SKM-1 (cell line): ENCODE data around the gene UBR4.

Experiments
- DNase-seq: peaks from one replicate; lab custom pipeline; 2025; ENCODE audit not compliant: unreplicated experiment; lab: John Stamatoyannopoulos, UW

The UBR4 gene

DNA sequence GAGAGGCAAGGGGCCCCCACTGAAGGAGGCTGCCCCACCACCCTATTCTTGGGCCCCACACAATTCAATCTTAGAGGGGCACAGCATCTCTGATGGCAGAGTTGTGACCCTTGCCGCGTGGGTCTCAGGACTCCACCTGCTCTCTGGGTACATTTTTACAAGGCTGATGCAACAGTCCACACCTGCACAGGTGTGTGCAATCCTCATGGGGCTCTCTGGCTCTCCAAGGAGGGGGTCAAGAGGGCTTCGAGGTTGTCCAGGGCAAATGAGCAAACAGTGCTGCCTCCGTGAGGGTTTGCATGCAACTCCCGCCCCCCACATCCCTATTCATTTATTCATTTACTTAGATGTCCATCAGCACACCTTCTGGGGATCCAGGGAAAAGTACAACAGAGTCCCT is 172.0 kb downstream of the UBR4 start:
- no peak for DNase-seq

DNA sequence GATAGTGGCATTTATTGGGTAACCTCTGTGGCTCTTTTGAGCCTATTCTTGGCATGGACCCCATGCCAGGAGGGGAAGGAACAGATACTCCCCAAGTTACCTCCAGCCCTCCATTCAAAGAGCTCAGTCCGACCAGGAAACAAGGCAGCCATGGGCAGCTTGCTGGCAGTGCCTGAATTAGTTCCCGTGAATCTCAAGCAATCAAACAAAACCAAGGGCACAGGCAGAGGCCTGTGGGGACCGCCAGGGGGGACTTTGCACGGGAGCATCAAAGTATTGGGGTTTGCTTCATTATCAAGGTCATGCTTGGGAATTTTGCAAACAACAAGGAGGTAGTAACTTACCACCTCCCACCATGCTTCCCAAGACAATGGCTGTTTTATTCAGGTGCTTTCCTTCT is 172.4 kb downstream of the UBR4 start:
- no peak for DNase-seq

DNA sequence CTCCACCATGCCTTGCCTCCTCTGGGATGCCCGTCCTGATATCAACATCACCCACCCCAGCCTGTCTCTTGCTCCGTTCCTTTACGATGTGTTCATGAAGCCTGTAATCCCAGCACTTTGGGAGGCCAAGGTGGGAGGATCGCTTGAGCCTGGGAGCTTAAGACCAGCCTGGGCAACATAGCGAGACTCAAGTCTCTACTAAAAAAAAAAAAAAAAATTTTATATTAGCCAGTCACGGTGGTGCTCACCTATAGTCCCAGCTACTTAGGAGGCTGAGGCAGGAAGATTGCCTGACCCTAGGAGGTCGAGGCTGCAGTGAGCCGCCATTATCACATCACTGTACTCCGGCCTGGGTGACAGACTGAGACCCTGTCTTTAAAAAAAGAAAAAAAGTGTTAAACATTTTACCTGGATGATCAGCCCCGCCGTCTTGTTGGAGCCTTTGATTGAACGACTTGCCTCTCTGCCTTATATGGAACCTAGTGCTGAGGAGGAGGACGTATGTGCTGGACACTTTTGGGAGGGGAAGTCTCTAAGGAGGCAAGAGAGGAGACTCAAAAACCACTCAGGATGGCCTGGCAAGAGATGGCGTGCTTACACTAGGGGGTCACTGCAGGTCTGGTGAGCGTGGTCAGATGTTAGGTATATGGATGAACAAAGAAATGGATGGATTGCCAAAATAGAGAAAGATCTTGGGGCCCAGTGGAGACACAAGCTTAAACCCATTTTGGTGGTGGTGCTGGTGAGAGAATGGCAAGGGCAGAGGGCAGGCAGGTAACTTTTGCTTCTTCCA is 173.1 kb downstream of the UBR4 start:
- DNase-seq: no peak

DNA sequence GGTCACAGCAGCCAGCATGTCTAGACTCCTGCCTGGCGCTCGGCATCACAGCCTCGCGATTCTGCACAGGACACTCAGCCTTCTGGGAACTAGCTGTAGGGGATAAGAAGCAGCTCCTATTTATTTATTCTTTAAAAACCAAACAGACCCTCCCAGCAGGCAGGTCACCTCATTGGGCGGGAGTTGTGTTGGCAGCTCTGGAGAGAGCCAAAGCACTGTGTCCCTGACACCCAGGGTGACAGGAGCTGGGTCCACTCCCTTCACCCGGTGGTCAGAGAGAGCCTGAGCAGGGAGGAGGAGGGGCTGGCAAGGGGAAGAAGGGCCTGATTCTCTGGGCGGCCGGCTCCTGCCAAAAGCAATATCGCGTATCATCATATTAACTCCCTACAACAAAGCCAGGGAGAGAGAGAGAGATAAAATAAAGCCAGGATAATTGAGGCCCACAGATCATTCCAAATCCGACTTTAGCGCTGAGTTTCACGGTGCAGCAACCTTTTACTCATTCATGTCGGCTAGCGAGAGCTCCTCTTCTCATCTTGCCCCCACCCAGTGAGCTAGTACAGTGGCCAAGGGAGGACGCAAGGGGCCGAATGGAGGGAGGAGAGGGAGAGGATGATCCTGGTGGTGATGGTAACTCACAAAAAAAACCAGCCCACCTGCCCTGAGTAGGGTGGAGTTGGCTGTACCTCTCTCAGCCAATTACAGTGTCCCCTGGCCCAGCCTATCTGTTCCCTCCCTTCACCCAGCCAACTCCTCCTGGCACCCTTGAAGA is 173.8 kb downstream of the UBR4 start:
- no peak for DNase-seq

DNA sequence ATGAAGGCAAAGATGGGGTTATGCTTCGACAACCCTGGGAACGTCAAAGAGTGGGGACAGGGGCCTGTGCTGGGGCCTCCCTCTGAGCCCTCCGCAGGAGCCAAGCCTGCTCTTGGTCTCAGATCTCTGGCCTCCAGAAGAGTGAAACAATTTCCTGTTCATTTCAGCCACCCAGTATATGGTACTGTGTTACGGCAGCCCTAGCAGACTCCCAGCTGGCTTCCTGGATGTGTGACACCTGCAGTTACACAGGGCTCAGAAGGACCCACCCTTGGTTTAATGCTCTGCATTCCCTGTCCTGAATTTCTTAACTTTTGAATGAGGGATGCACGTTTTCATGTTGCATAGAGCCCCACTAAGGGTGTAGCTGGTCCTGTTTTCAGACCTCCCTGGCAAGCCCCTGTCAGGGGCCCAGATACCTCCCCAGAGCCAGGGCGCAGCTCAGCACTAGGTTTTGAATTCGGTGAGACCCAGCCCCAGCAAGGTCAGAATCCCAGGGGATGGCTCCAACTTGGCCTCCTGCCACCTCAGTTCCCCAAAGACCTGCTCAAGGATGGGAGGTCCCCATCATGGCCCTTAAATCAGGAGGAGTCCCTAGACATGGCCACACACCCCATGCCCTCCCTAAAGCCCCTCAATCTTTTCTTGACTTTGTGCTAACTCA is 174.6 kb downstream of the UBR4 start:
- no peak for DNase-seq

DNA sequence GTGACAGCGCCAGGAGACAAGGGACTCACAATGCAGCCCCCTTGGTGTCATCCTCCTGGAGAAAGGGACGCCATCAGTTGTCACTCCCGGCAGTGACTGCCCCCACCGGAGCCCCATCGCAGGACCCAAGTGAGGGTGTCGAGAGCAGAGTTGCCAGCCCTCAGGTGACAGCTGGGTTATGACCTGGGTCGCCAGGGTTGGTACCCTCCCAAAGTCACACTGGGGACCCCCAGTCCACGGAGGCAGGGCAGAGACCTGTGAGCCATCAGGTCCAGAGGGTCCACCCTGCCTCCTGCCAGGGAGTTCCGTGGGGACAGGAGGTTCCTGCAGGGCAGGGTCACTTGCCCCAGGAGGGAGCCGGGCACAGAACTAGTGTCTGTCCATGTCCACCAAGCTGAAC is 175.3 kb downstream of the UBR4 start:
- DNase-seq: no peak

DNA sequence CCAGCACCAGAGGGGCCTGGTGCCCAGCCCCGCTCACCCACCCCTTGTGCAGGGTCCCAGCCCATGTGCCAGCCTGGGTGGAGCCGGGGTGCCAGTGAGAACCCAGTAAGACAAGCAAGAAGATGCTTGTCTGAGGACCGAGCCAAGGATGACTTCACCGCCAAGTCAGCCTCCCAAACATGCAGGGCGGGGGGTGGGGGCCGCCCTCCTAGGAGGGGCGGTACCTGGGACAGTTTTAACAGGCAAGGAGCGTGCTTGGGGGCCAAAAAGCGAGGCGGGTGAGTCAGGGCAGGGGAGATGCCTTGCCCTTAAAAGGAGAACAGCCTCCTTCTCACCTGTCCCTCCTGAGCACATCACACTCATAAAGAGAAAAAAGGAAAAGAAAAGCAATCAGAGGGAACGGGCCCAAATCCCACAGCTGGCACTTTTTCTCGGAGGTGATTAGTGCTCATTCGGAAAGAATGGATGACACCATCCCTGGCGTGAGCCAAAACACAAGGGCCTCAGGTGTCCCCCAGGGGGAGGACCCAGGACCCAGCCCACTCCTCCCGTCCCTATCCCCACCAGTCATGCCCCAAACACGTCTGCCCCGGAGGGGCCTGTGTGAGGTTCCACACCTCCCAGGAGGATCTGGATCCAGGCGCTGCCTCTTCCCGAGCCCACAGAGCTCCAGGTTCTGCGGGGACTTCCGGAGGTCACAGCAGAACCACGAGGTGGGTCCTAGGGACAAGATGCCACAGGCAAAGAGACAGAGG is 176.0 kb downstream of the UBR4 start:
- no peak for DNase-seq

DNA sequence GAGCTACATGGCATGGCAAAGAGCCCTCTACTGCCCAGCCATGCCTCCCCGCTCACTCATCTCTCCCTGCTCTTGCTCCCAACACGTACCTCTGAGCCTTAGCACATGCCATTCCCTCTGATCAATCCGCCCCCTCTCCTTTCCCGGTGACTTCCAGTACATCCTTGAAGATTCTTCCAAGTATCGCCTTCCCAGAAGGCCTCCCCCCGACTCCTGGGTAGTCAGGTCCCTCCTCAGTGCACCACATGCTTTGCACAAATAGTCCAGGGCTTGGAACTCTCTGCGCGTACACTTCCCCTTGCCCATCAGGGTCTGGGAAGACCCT is 176.6 kb downstream of the UBR4 start:
- no peak for DNase-seq

DNA sequence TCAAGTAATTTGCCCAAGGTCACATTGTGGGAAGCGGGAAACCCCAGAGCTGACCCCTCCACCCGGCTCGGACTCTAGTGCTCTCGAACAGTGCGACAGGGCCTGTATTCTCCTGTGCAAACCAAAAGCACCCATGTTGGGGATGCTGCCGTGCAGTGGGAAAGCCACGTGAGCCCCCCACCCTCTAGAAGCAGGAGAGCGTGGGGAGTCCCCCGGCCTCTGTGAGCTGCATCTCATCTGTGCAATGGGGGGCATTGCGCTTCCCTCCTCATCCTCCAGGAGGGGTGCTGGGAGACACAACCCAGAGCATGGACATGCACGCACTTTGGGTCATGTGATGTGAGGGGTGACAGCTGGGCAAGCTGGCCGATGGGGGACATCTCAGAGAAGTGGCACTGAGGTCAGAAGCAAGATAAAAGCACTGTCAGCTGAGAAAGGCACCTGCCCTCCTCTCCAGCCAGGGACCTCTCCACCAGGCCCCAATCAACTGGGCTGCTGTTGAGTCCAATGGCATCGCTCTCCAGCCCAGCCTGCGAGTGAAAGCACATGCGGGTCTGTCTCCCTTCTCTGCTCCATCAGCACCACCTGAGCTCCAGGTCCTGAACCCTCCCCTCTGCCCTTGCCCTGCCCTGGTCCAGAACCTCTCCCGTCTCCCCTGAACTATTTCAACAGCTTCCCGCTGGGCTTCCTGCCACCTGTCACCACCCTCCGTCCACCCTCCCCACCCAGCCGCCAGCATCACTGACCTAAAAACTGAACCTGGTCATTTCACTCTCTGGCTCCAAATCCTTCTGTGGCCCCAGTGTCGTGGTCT is 177.2 kb downstream of the UBR4 start:
- no peak for DNase-seq

DNA sequence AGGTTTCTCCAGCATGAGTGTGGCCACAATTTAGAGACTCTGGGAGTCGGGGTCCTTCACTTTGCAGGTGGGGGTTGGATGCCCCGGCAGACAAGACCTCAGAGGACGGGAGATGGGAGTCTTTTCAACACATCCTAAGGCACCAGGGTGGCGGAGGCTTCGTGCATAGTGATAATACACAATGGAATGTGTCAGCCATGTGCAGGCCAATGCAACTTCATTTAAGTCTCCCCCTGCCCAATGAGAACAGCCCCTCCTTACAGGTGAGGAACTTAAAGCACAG is 177.7 kb downstream of the UBR4 start:
- DNase-seq: no peak

DNA sequence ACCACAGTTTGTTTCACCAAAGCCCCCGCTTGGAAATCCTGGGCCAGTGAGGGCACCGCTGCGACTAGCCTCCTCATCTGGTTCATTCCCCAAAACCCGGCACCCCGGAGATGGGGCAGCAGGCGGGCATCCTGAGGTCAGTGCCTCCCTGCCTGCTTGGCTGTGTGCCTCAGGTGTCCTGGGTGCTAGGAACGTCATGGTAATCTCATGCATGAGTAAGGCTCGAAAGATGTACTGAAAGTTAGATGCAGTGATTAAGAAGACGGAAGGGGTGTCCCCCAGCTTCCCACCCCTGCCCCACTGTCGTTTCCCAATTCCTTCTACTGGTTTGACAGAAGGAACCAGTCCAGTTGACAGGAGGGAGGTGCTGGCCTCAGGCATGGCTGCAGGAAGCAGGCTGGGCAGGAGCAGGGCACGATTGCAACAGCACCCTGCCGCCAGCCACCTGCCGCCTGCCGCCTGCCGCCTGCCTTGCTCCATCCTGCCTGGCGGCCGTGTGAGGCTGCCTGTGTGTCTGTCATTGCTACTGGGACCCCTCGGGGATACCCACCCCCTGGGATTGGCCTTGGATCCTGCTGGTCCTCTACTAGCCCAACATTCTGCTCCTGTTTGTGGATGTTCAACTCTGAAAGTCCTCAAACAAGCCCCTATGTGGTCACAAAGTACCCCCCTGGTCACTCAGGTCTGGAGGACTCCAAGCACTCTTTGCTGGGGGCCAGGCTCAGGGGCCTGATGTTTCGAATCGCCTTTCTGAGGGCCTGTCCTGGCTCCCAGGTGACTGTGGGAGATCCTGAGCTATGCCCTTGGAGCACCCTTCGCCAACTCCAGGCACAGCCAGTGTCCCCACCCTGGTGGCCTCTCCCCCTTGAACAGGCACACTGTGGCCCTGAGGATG is 180.6 kb downstream of the UBR4 start:
- no peak for DNase-seq

DNA sequence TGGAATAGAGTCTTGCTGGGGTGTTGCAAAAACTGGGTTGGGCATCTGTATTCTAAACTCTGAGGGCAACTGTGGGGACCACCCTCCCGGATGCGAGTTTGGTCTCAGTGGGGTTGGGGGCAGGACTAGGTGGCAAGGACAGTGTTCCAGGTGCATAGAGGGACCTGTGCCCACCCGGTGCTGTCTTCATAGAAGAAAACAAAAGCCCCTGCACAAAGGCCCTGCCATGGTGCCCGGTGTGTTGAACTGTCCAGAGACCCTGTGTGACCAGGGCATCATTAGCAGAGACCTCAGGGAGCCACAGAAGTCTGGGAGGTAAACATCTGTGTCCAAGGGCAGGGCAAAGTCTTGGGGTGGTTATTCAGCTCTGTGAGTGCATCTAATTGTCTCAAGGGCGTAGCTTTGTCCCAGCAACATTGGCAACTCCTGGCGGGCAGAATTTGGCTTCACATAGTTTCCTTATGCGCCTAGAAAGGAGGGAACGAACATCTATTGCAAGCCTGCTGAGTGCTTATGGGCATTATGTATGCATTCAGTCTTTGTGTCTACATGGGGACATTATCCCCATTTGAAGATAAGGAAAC is 181.4 kb downstream of the UBR4 start:
- DNase-seq: no peak

DNA sequence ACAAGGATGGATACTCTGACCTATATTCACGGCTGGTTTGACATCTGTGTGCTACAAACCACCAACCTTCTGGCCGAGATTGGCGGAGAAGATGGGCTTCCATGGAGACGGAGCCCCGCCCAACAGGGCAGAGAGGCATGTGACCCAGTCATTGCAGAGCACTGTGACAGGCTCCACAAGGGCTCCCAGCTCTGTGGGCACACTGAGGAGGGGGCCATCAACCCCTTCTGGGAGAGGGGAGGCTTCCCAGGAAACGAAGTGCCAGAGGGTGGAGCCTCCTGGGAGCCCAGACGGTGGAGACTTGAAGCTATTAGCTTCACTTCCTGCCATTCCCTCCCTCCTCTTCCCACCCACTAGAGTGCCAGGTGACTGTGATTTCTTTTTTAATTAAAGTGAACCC is 182.0 kb downstream of the UBR4 start:
- no peak for DNase-seq
